ENCODE data around the gene FBRSL1.
A peak's percentile ranks its signal among the peaks of the same experiment; 100 is the strongest.
"Not testable (repeated sequence)": the region's sequence is repeated elsewhere in the genome, so short reads cannot be mapped to it uniquely, and the experiment has no call there.

Gene FBRSL1
- total RNA-seq = 70.6 to 114 (median 86.9) reads per million in 3 experiments

GRCh38 chr12:132489602-132490266 lies at the start of gene FBRSL1:
FBRSL1 (plus strand) TSS chr12:132490151.
- DNase-seq = peak; percentile 89

- DNase-seq = not testable (repeated sequence)
Observed at GRCh38 chr12:132440420-132440819, 49.5 kb upstream of the FBRSL1 start.

GRCh38 chr12:132441871-132442863 lies 47.8 kb upstream of the FBRSL1 start:
- DNase-seq = no peak

- DNase-seq = no peak
Observed at GRCh38 chr12:132443091-132443490, 46.9 kb upstream of the FBRSL1 start.

- no peak for DNase-seq
Observed at GRCh38 chr12:132444283-132444682, 45.7 kb upstream of the FBRSL1 start.

GRCh38 chr12:132444957-132445883 lies 44.7 kb upstream of the FBRSL1 start:
- peak; percentile 79 for DNase-seq

- peak; percentile 79 for DNase-seq
Observed at GRCh38 chr12:132445884-132446632, 43.9 kb upstream of the FBRSL1 start.

GRCh38 chr12:132446633-132447326 lies 43.2 kb upstream of the FBRSL1 start:
- no peak for DNase-seq

GRCh38 chr12:132447327-132447720 lies 42.6 kb upstream of the FBRSL1 start:
- DNase-seq = no peak

- no peak for DNase-seq
Observed at GRCh38 chr12:132447731-132448462, 42.1 kb upstream of the FBRSL1 start.

GRCh38 chr12:132448463-132448820 lies 41.5 kb upstream of the FBRSL1 start:
- no peak for DNase-seq

- no peak for DNase-seq
Observed at GRCh38 chr12:132449565-132450417, 40.2 kb upstream of the FBRSL1 start.

- no peak for DNase-seq
Observed at GRCh38 chr12:132450418-132451171, 39.4 kb upstream of the FBRSL1 start.

GRCh38 chr12:132451172-132451835 lies 38.6 kb upstream of the FBRSL1 start:
- no peak for DNase-seq

GRCh38 chr12:132451836-132452195 lies 38.1 kb upstream of the FBRSL1 start:
- no peak for DNase-seq

GRCh38 chr12:132452596-132453350 lies 37.2 kb upstream of the FBRSL1 start:
- DNase-seq = no peak

- DNase-seq = no peak
Observed at GRCh38 chr12:132453361-132454192, 36.4 kb upstream of the FBRSL1 start.

Data from central memory CD4-positive, alpha-beta T cell (primary cell).